DOHH2 (cell line): ENCODE data around the gene MAGI3.

Experiments
- H3F3A ChIP-seq: fragments of 200-600 bp; sonication (generic), shearing (Covaris generic); 2 replicates; pipeline ENCODE4 v1.6.0; 2016; ENCODE audit warnings: antibody characterized with exemption, mild to moderate bottlenecking; ENCODE audit not compliant: control insufficient read depth, insufficient read depth
- H3K27ac ChIP-seq: fragments of 200-600 bp; sonication (generic); 2 replicates; pipeline ENCODE4 v1.5.1; 2014; ENCODE audit warnings: low read depth, mild to moderate bottlenecking, low read length, moderate library complexity
- H3K27me3 ChIP-seq: fragments of 200-600 bp; sonication (generic); 2 replicates; pipeline ENCODE4 v1.6.1; 2014; ENCODE audit warnings: mild to moderate bottlenecking, low read length, mixed read lengths; ENCODE audit not compliant: control insufficient read depth
- H3K36me3 ChIP-seq: fragments of 200-600 bp; sonication (generic); 2 replicates; pipeline ENCODE4 v1.6.1; 2014; ENCODE audit warnings: mild to moderate bottlenecking, low read length, moderate library complexity, mixed read lengths; ENCODE audit not compliant: control insufficient read depth
- H3K4me1 ChIP-seq: fragments of 200-600 bp; sonication (generic); 2 replicates; pipeline ENCODE4 v1.6.1; 2014; ENCODE audit warnings: mild to moderate bottlenecking, low read length, mixed read lengths; ENCODE audit not compliant: control insufficient read depth
- H3K4me2 ChIP-seq: fragments of 200-600 bp; sonication (generic); 2 replicates; pipeline ENCODE4 v1.6.0; 2014; ENCODE audit warnings: mild to moderate bottlenecking, low read length, moderate library complexity
- H3K4me3 ChIP-seq: fragments of 200-600 bp; sonication (generic); 2 replicates; pipeline ENCODE4 v1.5.1; 2014; ENCODE audit warnings: mild to moderate bottlenecking, low read length, mixed read lengths
- H3K79me2 ChIP-seq: fragments of 200-600 bp; sonication (generic); 2 replicates; pipeline ENCODE4 v1.6.1; 2014; ENCODE audit warnings: mild to moderate bottlenecking, low read length, mixed read lengths; ENCODE audit not compliant: control insufficient read depth
- H3K9me2 ChIP-seq: fragments of 200-600 bp; sonication (generic); replicated peaks from 2 replicates; pipeline ENCODE4 v1.6.1; 2014; ENCODE audit warnings: mild to moderate bottlenecking, low read length, mixed read lengths; ENCODE audit not compliant: control insufficient read depth
- H3K9me3 ChIP-seq: fragments of 200-600 bp; sonication (generic); 2 replicates; pipeline ENCODE4 v1.6.1; 2014; ENCODE audit warnings: antibody characterized with exemption, low read length, mixed read lengths; ENCODE audit not compliant: control insufficient read depth, insufficient read depth
- H4K20me1 ChIP-seq: fragments of 200-600 bp; sonication (generic); 2 replicates; pipeline ENCODE4 v1.6.0; 2014; ENCODE audit warnings: low read depth, mild to moderate bottlenecking, antibody characterized with exemption, low read length, moderate library complexity; ENCODE audit not compliant: control insufficient read depth, insufficient read depth
- CTCF ChIP-seq: fragments of 200-600 bp; sonication (generic); IDR thresholded peaks from one replicate; pipeline ENCODE4 v1.5.1; 2014; ENCODE audit warnings: antibody characterized with exemption, mild to moderate bottlenecking, low read depth, low read length; ENCODE audit not compliant: poor library complexity, severe bottlenecking
- EZH2phosphoT487 ChIP-seq: fragments of 200-600 bp; sonication (generic); IDR thresholded peaks from 2 replicates; pipeline ENCODE4 v1.6.1; 2017; ENCODE audit warnings: borderline replicate concordance, mild to moderate bottlenecking, antibody characterized with exemption, low read length, moderate library complexity, mixed read lengths

MAGI3 gene

GRCh38 chr1:113389359-113389952 lies 859 bp upstream of the MAGI3 start:
- Histone ChIP-seq H4K20me1 (no peaks in the 10 kb centered on the region), H3K79me2 (no peaks in the 10 kb centered on the region), H3K27ac (peak overlapping the region; percentile 21; the same call in 1 of the 2 replicates)

GRCh38 chr1:113390871-113391648 lies 745 bp downstream of the MAGI3 start:
- Histone ChIP-seq H3K9me2 (no peaks in the 10 kb centered on the region), H3K79me2 (no peaks in the 10 kb centered on the region), H4K20me1 (no peaks in the 10 kb centered on the region), H3K4me3 (peak overlapping the region; percentile 85), H3K9me3 (no peaks in the 10 kb centered on the region), H3F3A (peaks cover 2% of the 10 kb centered on the region; the same call in 1 of the 2 replicates), H3K4me1 (peaks cover 24% of the 10 kb centered on the region), H3K27me3 (peaks cover 32% of the 10 kb centered on the region), H3K4me2 (peak overlapping the region; percentile 71), H3K27ac (no peak overlapping the region), H3K36me3 (no peaks in the 10 kb centered on the region)
- TF ChIP-seq CTCF (no peak), EZH2phosphoT487 (no peak)

More at GRCh38 chr1:113389359-113389952, 859 bp upstream of the MAGI3 start:
- peaks cover 29% of the 10 kb centered on the region for H3K27me3 ChIP-seq
- H3K9me2 ChIP-seq = no peaks in the 10 kb centered on the region
- H3F3A ChIP-seq = peaks cover 2% of the 10 kb centered on the region; the same call in 1 of the 2 replicates
- TF ChIP-seq CTCF (no peak), EZH2phosphoT487 (no peak)
- H3K4me3 ChIP-seq = peak overlapping the region; percentile 85
- H3K4me1 ChIP-seq = peaks cover 24% of the 10 kb centered on the region
- H3K4me2 ChIP-seq = peak overlapping the region; percentile 71
- no peaks in the 10 kb centered on the region for H3K9me3 ChIP-seq
- H3K36me3 ChIP-seq = no peaks in the 10 kb centered on the region

DNA sequence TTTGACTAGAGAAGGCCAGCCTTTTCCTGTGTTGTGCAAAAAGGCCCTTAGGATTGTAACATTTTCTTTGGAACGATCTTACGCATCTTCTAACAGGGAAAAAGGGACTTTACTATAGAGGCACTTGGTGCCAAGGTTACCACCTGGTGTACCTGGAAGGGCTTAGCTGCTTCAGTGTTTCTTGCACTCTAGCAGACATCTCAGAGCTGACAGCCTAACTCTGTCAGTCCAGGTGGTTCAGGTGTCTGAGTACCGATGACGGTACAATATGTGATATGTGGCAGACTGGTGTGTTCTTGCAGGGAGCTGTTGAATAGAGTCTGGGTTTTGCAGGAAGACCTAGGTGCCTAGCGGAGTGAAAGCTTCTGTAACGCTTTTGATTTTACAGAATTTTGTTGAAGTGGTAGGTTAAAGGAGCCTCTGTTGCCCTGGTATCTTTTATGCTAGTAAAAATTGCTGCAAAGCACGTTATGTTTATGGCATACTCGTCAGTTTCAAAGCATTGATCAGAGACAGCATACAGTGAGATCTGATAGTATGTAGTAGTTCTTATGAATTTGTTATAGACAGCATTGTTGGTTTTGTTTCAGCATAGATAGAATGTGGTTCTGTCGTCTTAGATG lies 1.4 kb downstream of the MAGI3 start:
- Histone ChIP-seq H4K20me1 (no peaks in the 10 kb centered on the region), H3K27me3 (peaks cover 32% of the 10 kb centered on the region), H3K9me2 (no peaks in the 10 kb centered on the region), H3K79me2 (no peaks in the 10 kb centered on the region), H3K9me3 (no peaks in the 10 kb centered on the region), H3F3A (peaks cover 2% of the 10 kb centered on the region; the same call in 1 of the 2 replicates), H3K36me3 (no peaks in the 10 kb centered on the region), H3K27ac (no peak overlapping the region), H3K4me2 (peak overlapping the region; percentile 71), H3K4me3 (peak overlapping the region; percentile 85), H3K4me1 (peaks cover 24% of the 10 kb centered on the region)
- TF ChIP-seq CTCF (no peak), EZH2phosphoT487 (no peak)
